HuH-7.5 (cell line): Measurements from ENCODE around the gene MYCBP.
A peak's percentile ranks its signal among the peaks of the same experiment; 100 is the strongest.
"Not testable (repeated sequence)": the region's sequence is repeated elsewhere in the genome, so short reads cannot be mapped to it uniquely, and the experiment has no call there.

Source experiments
- DNase-seq: peaks from one replicate; pipeline ENCODE4 v3.0.0; 2011; ENCODE audit warnings: low spot score

Gene MYCBP, protein sequence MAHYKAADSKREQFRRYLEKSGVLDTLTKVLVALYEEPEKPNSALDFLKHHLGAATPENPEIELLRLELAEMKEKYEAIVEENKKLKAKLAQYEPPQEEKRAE

DNA sequence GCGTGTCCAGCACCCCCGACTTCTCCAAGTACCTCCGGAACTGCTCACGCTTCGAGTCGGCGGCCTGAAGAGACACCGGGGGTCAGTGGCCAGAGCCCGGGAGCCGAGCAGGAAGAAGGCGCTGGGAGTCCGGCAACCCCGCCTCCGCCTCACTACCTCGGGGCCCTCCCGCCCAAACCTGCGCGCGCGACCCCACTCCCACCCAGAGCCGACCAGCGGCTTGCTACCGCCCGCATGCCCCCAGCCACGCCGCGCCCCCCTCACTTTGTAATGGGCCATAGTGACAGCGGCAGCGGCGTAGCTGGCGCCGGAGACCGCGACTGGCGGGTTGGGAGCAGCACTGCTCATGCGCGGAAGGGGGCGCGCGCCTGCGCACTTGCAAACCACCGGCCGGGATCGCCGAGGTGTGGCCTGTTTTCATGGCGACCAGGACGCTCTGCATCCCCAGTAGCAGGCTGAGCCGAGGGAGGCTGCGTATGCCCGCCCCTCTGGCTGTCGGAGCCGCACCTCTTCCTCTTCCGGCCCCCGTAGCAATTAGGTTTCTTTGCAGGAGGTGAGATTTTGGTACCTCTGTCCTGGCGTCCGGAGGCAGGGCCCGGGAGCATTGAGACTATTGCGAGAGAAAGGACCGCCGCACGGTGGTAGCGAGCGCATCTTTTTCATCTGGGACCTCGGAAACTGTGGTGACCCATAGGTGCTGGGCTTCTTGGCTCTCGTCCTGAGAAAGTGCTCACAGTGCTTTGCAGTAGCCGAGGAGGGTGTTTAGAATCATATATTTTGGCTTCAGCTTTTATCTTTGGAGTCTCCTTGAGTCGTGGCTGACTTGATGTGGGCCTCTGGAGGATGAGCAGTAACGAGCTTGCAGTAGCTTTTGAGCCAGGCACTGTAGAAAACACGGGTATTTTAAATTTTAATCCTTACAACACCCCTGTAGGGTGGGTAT lies at the start of gene MYCBP:
Gene MYCBP, minus strand, starts transcription at position 322 of the 943 bp plus-strand sequence. Its CDS starts 43 bp downstream, at position 279.
- DNase-seq, result peak; percentile 93

DNA sequence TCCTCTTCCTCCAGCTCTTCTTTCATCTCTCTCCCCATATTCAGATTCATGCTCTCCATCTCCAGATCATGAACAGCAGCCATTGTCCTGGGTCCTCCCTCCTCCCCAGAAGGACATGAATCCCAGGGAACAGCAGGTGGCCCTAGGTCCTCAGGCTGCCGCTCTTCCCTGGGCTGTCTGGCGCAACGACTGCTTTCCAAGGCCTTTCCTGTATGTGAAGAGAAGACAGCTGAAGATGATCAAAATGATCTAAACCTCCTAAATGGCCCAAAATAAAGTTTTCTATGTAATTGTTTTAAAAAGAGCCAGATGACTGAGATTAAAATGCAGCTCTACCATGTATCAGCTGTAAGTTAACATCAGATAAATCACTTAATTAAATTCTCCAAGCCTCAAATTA lies 46.0 kb upstream of the MYCBP start:
- DNase-seq, result no peak

DNA sequence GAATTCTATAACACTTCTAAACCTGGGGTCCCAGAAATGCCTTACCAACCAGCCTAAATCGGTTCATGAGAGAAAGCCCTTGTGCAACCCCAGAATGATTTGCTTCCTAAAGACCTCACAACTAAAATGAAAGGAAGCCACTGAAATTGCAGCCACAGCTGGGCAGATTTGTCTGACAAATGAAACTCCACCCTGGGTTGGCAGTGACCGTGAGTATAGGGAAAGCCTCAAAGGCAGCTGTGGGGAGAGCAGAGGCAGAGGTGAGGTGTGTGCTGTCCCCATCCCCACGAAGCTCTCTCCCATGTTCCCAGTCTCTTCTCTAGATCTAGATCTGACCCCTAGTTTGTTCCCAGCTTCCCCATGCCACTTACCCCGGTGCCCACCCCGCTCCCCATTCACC lies 45.4 kb upstream of the MYCBP start:
- no peak for DNase-seq

DNA sequence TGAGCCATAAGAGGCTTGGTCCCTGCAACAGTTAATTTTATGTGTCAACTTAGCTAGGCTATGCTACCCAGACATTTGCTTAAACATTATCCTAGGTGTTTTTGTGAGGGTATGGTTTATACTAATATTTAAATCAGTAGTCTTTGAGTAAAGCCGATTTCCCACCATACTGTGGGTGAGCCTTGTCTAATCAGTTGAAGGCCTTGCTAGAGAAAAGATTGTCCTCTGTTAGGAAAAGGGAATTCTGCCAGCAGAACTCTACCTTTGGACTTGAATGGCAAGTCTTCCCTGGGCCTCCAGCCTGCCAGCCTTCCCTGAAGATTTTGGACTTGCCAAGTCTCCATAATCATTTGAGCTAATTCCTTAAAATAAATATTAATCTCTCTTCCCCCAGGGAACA lies 44.6 kb upstream of the MYCBP start:
- no peak for DNase-seq

DNA sequence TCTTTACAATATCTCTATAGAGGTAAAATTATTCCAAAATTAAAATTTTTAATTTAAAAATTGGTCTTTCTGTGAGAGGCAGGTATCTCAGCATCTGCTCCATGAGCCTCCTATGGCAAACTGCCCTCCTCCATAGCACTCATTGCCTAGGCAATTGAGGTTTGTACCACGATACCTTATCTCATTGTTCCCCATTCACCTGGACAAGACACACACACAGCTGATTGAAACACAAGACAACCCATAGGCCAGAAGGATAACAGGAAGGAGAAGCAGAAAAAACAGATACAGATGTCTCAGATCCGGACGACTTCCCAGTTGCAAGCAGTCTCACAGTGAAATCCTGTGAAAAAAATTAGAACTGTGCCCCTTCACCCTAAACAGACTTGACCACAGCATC lies 44.2 kb upstream of the MYCBP start:
- no peak for DNase-seq

DNA sequence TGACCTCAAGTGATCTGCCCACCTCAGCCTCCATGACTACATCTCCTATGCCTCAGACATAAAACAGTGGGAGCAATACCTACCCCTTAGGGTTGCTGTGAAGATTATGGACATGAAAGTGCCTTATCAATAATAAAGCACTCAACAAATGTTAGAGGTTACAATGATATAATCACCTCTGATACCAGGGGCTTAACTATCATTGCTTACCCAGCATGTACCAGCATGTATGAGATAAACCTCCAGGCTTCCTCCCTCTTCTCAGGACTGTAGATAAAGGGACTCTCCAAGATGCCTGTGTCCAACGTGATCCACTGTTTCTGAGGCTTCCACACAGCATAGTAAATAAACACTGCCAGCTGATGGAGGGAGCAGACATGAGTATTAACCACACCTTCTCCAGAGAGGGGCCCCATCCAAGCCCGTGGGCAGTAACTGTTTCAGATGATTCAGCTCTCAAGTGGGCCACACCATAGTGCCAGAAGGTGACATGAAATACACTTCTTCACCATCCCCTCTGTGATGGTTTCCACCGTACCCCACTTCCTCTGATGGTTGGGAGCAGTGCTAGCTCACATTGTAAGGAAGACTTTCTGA lies 42.3 kb upstream of the MYCBP start:
- no peak for DNase-seq

DNA sequence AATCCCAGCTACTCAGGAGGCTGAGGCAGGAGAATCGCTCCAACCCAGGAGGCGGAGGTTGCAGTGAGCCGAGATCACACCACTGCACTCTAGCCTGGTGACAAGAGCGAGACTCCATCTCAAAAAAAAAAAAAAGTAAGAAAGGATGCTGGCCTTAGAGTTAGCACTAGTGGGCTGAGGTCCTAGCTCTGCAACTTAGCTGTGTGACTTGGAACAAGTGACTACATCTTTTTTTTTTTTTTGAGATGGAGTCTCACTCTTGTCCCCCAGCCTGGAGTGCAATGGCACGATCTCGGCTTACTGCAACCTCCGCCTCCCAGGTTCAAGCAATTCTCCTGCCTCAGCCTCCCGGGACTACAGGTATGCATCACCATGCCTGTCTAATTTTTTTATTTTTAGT lies 41.8 kb upstream of the MYCBP start:
- DNase-seq, result not testable (repeated sequence)

DNA sequence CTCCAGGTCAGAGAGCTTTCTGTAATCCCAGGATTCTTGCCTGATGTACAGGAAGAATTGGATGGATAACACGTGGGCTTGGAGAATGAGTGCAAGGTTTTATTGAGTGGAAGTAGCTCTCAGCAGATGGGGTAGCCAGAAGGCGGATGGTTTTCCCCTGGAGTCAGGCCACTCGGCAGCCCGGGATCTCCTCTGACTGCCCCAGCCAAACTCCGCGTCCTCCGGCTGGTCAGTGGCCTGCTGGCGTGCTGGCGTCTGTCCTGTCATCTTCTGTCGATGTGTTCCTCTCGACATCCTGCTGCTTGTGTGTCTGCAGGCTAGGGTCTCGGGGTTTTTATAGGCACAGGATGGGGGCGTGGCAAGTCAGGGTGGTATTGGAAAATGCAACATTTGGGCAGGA lies 35.7 kb upstream of the MYCBP start:
- DNase-seq, result no peak

DNA sequence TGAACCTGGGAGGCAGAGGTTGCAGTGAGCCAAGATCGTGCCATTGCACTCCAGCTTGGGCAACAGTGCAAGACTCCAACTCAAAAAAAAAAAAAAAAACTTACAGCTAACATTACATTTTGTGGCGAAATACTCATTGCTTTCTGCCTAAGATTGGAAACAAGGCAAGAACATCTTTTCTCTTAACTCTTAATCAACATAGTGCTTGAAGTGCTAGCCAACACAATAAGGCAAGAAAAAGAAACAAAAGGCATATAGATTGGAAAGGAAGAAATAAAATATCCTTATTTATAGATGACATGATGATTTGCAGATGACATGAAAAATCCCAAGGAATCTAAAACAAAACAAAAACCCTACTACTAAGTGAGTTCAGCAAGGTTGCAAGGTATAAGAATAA lies 32.8 kb upstream of the MYCBP start:
- no peak for DNase-seq

DNA sequence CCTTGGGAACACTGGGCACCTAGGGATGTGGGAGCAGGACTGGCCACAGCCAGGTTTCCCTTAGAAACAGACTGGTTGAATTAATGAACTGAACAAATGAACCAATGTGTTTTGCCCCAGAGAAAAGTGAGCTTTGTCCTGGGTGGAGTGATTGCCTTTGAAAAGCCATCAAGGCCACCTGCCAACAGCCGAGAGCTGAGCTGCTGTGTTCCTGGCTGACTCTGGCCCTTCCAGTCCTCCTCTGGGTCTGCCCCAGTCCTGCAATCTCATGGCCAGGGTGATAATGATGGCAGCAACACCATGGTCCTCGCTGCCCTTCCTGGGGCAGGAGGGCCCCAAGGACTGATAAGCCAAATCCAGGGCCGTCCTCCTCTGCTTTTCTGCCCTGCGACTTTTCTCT lies 26.4 kb upstream of the MYCBP start:
- DNase-seq, result no peak

DNA sequence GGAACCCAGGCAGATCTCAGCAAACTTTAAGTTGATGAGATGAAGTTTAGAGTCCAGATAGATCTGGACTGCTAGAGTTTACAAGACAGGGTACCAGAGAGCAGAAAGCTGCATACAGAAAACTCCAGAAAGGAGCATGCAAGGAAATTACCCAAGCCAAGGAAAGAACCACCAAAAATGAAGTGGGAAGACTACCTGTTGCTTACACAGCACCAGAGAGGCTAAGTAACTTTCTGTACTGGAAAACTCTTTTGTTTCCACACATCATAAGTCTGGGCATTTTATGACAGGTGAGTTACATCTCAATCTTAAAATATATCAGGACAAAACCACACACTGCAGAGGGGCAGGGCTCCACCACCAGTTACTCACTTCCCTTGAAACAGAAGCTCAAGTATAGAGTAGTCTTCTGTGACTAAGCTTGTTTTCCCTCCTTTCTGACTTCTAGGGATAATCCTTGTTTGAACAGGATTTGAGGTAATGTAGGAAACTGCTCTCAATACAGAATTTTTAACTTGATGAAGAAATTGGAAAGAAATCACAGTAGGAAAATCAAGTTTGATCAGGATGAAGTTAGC lies 25.6 kb upstream of the MYCBP start:
- DNase-seq, result no peak

DNA sequence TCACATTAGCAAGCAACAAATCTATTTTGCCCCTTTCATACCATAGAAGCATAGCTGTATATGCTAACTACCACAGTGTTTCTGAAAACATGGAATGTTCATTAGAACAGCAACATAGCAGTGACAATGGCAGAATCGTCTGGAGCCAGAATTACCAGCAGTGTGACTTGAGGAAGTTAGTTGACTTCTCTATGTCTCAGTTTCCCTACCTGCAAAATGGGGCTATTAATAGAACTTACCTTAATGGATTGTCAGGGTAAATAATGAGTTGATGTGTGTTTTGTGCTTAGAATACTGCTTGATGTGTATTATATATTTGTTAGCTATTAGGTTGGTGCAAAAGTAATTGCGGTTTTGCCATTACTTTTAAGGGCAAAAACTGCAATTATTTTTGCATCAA lies 23.0 kb upstream of the MYCBP start:
- DNase-seq, result no peak

DNA sequence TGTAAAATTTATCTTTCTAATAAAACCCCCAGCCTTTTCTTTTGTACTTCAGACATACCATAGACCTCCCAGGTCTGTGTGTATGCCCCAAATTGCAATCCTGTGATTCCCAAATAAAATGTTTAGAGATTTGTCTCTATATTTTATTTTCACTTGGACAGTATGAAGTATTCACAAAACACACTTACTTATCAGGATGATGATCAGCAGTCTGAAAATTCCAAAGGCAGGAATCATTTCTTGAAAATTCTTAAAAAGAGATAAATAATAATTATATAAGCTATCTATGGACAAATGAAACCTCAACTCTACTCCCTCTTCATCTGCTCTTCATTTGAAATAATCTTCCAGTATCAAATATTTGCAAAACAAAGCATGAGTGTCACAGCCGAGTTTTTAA lies 19.8 kb upstream of the MYCBP start:
- DNase-seq, result no peak

DNA sequence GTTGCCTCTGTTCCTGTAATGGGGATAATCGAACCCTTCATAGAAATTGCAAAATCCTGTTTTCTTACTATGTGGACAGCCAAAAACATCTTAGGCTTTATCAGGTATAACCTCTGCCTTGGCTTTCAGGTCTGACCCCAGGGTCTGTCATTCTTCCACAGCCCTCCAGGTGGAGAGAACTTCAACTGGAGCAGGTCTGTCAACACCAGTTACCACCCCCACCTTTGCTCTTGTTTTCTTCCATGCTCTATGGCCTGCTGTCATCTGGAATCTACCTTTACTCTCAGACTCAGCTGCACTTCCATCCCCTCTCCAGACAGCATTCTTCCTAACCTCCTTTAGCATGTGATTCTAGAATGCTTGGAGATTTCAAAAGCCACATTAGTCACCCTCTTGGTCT lies 18.6 kb upstream of the MYCBP start:
- peak; percentile 35 for DNase-seq

DNA sequence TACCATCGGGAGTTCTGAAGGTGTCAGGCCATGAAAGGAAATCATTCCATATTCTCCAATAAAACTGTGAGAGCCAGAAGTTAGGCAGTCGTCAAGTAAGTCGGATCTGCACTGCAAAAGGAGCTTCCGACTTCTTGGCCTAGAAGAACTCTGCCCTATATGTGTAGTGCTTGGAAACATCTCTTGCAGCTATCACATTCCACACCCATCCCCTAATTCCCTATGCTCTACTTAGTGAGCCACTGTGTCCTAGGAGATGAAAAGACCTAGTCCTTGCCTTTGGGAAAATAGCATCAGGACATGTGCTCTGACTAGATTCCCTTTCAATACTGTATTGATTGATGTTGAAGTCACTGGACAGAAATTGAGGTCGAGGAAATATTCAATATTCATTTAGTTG lies 16.4 kb upstream of the MYCBP start:
- DNase-seq, result no peak

DNA sequence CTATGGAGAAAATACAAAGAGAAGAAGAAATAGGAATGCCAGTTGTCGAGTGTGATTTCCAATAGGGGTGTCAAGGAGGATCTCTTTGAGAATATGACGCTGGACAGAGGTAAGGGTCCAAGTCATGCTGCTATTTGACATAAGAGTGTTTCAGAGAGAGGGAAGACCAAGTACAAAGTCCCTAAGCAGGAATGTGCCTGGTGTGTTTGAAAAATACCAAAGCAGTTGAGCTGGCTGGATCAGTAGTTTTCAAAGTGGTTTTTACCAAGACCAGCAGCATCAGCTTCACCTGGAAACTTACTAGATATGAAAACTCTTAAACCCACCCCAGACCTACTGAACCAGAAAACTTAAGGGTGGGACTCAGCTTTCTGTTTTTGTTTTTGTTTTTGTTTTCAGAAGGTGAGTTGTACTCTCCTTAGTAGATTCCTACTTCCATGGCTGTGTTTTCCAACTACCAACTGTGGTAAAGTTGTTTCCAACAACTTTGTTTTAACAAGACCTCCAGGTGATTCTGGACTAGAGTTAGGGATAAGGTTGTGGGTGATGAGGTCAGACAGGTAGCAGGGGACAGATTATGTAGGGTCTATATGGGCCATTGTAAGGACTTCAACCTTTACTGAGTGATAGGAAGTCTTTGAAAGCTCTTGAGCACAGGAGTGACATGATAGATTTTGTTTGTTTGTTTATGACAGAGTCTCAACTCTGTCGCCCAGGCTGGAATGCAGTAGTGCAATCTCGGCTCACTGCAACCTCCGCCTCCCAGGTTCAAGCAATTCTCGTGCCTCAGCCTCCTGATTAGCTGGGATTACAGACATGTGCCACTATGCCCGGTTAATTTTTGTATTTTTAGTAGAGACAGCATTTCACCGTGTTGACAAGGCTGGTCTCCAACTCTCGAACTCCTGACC lies 15.5 kb upstream of the MYCBP start:
- no peak for DNase-seq

DNA sequence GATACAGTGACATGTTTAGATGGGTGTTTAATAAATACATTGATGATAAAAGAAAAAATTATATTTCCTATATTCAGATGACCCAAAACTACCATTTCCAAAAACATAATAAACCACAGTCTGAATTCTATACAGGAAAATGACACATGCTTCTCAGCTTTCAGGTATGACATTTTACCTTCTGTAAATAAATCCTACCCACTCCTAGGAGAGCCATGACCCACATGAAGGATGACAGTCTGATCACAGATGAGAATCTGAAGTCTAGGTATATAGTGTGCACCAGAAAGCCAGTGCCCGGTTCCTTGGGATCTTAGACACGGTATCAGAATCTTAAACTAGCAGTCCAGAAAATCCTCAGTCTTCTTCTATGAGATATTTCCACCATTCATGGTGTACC lies 11.9 kb upstream of the MYCBP start:
- DNase-seq, result no peak

DNA sequence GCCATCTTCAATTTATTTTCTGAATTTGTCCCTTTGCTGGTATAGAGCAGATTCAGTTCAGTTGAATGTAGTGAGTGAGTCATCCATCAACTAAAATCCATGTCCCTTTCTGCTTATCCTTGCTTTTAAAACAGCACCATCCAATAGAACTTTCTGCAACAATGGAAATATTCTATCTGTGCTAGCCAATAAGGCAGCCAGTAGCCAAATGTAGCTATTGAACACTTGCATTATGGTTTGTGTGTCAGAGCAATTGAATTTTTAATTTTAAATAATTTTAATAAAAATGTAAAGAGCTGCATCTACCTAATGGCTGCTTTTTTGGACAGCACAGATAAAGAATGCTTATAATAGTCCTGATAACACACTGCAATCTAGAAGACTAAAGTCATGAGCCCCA lies 8.3 kb upstream of the MYCBP start, which contains the start of gene GJA9:
Gene GJA9, minus strand, starts transcription at position 101 of the 400 bp plus-strand sequence. CDS start 5,489 bp downstream, outside the sequence.
- no peak for DNase-seq

DNA sequence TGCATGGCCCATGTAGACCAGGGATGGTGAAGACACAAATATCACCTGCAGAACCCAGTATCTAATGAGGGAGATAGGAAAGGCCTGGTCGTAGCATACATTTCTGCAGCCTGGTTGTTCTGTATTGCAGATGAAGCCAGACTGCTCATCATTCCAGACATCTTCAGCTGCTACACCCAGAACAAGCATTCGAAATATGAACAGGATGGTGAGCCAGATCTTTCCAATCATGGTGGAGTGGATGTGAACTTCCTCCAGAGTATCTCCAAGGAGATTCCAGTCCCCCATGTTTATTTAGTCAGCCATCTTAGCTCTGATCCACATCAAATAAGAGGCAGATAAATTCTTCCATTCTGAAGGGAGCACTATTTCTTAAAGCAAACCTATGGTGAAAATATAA lies 2.7 kb upstream of the MYCBP start:
- DNase-seq, result no peak

DNA sequence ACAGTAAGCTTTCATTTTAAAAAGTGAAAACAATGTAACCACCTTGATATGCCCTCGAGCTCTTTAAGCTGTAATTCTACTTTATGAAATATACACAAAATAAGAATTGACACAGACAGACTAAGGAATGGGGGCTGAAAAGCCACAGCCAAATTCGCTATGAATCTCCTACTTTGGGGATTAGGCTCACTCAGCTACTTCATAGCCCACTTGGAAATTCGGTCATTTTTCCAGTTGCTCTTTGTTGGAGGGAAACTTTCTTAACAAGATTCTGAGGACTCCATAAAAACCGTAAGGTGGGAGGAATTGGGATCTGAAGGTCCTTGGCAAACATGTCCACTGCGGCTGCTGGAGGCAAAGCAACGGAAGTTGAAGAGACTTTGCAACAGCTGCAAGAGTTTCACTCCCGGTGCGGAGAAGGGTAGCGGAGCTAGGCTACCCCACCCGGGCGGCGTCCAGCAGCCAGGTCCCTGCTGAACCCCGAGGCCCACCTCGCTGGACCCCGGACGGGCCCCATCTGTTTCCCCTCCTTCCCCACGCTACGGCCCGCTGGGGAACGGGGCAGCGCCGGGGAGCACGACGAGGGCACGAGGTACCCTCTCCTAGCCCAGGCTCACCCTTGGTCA lies 634 bp downstream of the MYCBP start:
- DNase-seq, result no peak

DNA sequence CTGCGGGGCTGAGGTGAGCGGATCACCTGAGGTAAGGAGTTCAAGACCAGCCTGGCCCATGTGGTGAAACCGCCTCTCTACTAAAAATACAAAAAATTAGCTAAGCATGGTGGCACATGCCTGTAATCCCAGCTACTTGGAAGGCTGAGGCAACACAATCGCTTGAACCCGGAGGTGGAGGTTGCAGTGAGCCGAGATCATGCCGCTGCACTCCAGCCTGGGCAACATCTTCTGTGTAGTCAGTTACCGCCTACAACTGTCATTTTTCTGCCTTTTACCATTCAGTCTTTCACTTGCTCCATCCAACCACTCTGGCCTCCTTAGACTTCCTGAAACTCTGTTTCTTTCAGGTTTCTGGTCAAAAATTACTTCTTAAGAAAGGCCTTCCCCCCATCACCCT lies 2.2 kb downstream of the MYCBP start:
- no peak for DNase-seq
